GM19328 (cell line): ENCODE data around the gene RNF166.
A peak's percentile ranks its signal among the peaks of the same experiment; 100 is the strongest.

Source experiments
- ATAC-seq: cut with Tn5 transposase; IDR thresholded peaks from one replicate; pipeline ENCODE4 v1.9.1; 2021; ENCODE audit warnings: mild to moderate bottlenecking, moderate library complexity; ENCODE audit not compliant: unreplicated experiment

RNF166 gene

GRCh38 chr16:88712362-88712979 is 6.3 kb upstream of the RNF166 start:
- no peak for ATAC-seq

GRCh38 chr16:88711750-88712340 is 5.6 kb upstream of the RNF166 start:
- no peak for ATAC-seq

DNA sequence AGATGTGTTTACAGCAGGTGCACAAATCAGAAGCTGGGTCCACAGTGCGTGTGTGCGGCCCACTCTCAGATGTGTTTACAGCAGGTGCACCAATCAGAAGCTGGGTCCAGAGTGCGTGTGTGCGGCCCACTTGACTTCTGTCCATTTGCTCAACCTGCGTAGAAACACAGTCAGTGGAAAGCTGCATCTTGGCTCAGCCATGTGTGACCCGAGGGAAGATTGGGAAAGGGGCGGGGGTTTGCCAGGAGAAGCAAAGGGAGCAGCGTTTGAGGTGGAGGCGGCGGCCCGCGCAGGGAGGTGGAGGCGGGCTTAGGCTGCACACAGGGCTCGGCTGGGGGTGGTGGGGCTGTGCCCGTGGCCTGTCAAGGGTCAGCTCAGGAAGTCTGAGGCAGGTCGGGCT is 4.3 kb upstream of the RNF166 start:
- ATAC-seq, result no peak

GRCh38 chr16:88706965-88707826 is 988 bp upstream of the RNF166 start:
- no peak for ATAC-seq

GRCh38 chr16:88705801-88706228 is 393 bp downstream of the RNF166 start:
- peak; percentile 22 for ATAC-seq

DNA sequence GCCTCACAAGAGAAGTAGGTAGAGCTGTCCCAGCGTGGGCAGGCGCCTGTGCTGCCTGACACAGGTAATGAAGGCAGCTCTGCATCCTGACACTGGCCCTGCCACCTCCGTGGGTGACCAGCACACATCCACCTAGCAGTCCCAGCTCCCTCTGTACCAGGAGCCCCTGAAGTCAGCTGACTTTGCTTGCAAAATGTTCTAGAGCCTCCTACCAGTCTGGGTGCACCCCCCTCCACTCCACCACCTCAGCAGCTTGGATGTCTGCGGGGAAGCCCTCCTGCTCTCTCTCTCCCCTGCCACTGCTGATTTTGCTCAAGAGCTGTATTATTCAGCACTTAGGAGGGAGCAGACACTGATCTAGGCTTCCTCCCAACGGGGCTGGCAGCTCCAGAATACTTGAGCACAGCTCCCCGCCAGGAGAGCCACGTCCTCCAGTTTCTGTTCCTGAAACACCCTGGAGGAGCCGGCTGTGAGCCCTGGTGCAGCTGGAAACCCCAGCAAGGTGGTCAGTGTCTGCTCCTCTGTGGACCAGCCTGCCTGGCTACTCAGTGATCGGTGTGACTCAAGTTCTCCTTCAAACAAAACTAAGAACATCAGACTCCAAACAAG is 1.0 kb downstream of the RNF166 start:
- ATAC-seq, result no peak

GRCh38 chr16:88703486-88704309 is 2.5 kb downstream of the RNF166 start:
- ATAC-seq, result no peak

- no peak for ATAC-seq
Observed at GRCh38 chr16:88702371-88703210, 3.6 kb downstream of the RNF166 start.

DNA sequence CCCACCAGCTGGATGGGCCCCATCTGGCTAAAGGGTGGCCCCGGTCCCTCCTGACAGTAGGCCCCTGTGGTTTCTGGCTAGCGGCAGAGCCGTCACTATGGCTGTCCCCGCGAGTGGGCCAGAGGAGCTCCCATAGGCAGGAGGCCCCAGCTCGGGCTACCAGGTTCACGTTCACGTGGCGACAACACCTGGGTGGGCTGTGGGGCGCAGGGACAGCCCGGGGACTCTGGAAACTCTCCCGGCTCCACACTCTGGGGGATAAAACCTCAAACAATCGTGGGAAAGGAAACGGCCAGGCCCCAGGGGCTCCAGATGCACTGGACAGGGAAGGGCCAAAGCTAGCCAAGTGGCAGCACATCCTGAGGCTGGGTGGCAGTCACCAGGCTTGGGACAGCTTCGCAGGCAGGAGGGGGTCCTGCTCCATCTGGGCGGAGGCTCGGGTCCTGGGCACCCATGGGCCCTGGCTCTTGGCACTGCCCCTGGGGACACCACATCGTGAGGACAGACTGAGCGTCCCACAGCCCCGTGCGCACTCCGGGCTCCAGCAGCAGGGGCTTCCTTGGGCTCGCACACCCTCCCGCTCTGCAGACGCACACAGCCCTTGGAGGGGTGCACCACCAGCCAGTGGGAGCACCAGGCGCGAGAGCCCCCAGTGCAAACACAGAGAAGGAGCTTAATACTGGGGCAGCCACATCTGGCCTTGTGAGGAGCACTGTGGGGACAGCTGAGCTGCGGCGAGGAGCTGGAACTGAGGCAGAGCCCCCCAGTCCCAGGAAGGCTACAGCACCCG is 4.4 kb downstream of the RNF166 start:
- ATAC-seq, result no peak

DNA sequence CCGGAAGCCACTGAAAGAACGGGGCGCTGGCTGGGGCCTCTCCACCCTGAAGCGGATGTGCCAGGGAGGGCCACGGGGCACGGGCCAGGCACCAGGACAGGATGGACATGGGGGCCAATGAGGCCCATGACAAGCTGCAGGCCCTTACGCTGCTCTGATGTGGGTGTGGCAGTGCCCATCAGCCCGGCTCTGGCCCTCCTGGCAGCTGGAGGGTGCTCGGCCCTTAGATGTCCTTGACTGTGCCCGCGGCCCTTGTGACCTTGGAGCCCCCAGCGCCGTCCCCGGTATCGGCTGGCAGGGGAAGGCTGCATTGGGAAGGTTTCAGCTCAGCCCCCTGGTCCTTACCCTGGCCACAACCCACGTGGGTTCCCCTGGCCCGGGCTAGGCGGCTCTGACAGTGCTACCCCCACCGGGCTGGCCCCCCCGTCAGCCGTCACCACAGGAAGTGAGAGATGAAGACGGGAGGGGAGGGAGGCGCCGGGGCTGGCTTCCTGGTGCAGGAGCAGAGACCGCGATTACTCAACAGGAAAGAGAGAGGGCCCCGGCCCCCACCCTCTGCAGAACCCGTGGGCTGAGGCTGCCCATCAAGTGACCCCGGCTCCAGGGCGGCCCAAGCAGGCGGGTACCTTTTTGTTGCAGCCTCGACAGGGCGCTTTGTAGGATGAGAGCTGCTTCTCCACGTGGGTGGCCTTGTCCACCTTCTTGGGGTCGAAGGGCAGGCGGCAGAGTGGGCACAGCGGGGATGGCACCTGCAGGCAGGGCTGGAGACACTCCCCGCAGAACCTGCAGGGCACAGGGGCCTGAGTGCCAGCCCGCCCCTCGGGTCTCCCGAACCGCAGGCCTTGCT is 5.3 kb downstream of the RNF166 start:
- peak; percentile 59 for ATAC-seq

GRCh38 chr16:88700322-88700635 is 5.9 kb downstream of the RNF166 start:
- ATAC-seq, result no peak

DNA sequence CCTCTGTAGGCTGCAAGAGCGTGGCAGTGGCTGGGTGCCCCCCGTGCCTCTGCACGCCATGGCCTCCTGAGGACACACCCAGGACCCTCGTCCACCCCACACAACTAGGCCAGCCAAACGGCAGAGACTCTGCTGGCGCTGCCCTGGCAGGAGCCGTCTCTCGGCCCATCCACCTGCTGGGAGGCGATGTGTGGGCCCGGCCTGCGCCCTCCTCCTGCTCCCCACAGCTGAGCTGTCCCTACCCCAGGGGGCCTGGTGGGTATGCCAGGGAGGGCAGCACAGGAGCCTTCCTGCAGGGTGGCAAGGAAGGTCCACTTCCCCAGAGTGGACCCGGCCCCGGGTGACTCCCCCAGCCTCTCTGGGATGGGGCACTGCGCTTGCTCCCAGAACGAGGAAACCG is 7.0 kb downstream of the RNF166 start:
- no peak for ATAC-seq

DNA sequence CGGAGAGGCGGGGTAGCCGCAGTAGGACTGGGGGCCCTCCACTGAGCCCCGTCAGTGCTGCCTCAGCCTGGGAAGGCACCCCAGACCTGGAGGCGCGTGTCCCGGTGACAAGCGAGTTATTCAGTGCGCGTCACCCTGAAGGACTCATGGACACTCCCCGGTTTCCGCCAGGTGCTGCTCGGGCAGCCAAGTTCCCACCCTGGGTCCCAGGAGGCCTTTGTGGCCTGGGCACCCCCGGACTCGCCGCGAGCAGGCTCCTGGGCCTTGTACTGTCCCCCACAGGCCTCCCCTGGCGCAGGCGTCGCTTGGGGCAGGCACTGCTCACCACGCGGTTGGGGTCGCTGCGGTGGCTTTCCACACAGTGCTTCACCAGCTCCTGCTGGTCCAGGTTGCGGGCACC is 7.6 kb downstream of the RNF166 start:
- ATAC-seq, result no peak

- ATAC-seq, result no peak
Observed at GRCh38 chr16:88697831-88698615, 8.2 kb downstream of the RNF166 start.

DNA sequence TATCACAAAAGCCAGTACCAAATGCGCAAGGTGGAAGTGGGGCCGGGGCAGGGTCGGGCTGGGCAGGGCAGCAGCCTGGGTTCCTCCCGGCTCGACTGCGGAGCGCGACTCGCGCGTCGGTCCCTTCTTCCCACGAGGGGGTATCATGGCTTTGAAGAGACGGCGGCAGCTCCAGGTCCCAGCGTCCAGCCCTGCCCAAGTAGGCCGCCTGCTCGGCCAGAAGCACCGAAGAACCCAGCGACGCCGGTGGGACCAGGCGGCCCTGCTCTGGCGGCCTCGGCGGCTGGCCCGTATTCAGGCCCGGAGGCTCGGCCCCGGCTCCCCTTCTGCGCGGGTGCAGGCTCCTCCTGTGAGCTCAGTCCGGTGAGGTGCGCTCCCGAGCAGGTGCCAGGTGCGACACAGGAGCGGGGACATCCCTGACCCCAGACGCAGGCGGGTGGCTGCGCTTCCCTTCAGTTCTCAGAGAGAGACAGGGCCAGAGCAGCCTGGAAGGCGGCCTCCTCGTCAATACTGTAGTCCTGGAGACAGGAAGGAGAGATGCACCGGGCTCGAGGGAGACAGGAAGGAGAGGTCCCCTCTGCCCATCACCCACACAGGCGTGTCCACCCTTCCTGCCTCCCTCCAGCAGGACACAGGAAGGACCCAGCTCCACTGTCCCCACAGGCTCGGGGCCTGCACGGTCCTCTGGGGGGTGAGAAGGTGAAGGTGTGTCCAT is 8.9 kb downstream of the RNF166 start:
- no peak for ATAC-seq

- no peak for ATAC-seq
Observed at GRCh38 chr16:88696441-88696840, 9.8 kb downstream of the RNF166 start.

DNA sequence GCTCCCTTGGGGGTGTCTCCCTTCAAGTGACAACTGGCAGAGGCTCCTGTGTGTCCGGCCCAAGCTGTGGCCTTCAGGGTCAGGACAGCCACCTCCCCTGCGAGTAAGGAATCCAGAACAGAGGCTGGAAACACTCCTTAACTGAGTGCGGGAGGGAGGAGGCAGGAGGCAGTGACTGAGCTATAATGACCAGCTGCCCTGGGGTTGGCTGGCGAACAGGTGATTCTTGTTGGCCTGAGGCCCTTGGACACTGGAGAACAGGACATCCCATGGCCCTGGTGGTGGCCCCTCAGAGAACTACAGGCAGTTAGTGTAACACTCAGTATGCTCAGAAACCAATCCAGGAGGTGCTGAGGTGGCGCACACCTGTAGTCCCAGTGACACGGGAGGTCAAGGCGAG is 10.5 kb downstream of the RNF166 start:
- no peak for ATAC-seq
